Renal pelvis (tissue), 4 donors: ENCODE results near the gene PADI6. TPM values are rescaled to one million over a fixed set of nuclear protein-coding genes. Genes with fewer than 3 reads are reported as not detected.
A peak's percentile ranks its signal among the peaks of the same experiment; 100 is the strongest.
"Not testable (repeated sequence)": the region's sequence is repeated elsewhere in the genome, so short reads cannot be mapped to it uniquely, and the experiment has no call there.

Experiments used
- DNase-seq: peaks from one replicate; pipeline ENCODE4 v3.0.0-alpha.2; 2013
- polyA plus RNA-seq, 3 donors: library from polyadenylated mRNA; unstranded; fragments of 120-200 nt; gene quantifications; one replicate each; pipeline ENCODE4 v1.2.1, GENCODE V29; 2013; ENCODE audit not compliant: insufficient read length in 3 of 3

The PADI6 gene
- polyA plus RNA-seq, 3 donors: not detected

GRCh38 chr1:17404034-17404684, 32.2 kb downstream of the PADI6 start:
- peak; percentile 22 for DNase-seq

GRCh38 chr1:17404820-17405219, 32.8 kb downstream of the PADI6 start:
- no peak for DNase-seq

- peak; percentile 52 for DNase-seq
These were observed 34.1 kb downstream of the PADI6 start for GRCh38 chr1:17405898-17406759.

- DNase-seq: not testable (repeated sequence)
These were observed 34.9 kb downstream of the PADI6 start for GRCh38 chr1:17406760-17407475.

GRCh38 chr1:17407786-17408514, 36.0 kb downstream of the PADI6 start:
- not testable (repeated sequence) for DNase-seq

- no peak for DNase-seq
These were observed 37.4 kb downstream of the PADI6 start for GRCh38 chr1:17409391-17409811.

GRCh38 chr1:17412093-17412870, 40.3 kb downstream of the PADI6 start:
- DNase-seq: no peak

- DNase-seq: no peak
These were observed 42.0 kb downstream of the PADI6 start for GRCh38 chr1:17414022-17414421.

GRCh38 chr1:17416389-17416788, 44.4 kb downstream of the PADI6 start:
- DNase-seq: no peak

GRCh38 chr1:17419626-17420328, 47.8 kb downstream of the PADI6 start:
- DNase-seq: no peak

GRCh38 chr1:17420391-17420918, 48.5 kb downstream of the PADI6 start:
- no peak for DNase-seq

GRCh38 chr1:17422461-17422860, 50.5 kb downstream of the PADI6 start:
- no peak for DNase-seq

GRCh38 chr1:17423781-17424245, 51.8 kb downstream of the PADI6 start:
- DNase-seq: no peak

- DNase-seq: no peak
These were observed 54.0 kb downstream of the PADI6 start for GRCh38 chr1:17425806-17426600.

- no peak for DNase-seq
These were observed 56.0 kb downstream of the PADI6 start for GRCh38 chr1:17427696-17428660.

GRCh38 chr1:17429183-17429582, 57.2 kb downstream of the PADI6 start:
- no peak for DNase-seq

- no peak for DNase-seq
These were observed 60.4 kb downstream of the PADI6 start for GRCh38 chr1:17432412-17432811.

GRCh38 chr1:17433261-17433660, 61.3 kb downstream of the PADI6 start:
- DNase-seq: no peak
